ENCODE results near the gene JAML.

The JAML gene

DNA sequence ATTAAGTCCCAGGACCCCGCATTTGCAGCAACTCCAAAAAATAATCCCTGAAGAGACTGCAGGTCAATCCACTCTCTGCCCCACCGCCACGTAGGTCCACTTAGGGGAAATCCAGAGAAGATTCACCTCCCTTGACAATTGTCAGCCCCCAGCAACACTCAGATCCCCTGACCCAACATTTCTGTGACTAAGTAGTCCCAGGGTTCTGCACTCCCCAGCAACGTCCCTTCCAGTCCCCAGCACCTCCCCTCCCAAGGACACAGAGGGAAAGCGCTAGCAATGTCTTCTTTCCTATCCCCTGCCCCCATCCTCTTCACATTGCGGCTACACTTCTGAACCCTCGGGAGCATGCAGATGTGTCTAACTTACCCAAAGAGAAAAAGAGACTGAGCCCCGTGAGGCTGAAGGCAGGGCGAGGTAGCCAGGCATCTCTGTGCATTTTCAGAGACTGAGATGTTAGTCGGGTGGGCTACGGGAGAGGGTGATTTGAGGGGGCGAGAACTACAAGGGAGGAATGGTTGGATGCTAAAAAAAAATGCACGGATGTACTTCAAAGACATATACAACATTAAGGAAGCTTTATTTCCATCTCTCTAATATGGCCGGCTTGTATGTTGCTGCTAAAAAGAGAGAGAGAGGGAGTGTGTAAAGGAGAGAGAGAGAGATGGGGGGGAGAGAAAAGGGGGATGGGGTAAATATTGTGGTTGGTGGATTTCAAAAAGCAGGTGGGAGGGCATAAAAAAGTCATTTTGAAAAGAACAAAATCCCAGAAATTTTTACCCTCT lies 48.6 kb downstream of the JAML start, which contains the start of gene SCN2B:
Gene SCN2B, minus strand, starts transcription at position 647 of the 785 bp plus-strand sequence. Its CDS starts 208 bp downstream, at position 439.
- H3K9me3 ChIP-seq = no peaks in the 10 kb centered on the region
- TF ChIP-seq, protein P1, sequence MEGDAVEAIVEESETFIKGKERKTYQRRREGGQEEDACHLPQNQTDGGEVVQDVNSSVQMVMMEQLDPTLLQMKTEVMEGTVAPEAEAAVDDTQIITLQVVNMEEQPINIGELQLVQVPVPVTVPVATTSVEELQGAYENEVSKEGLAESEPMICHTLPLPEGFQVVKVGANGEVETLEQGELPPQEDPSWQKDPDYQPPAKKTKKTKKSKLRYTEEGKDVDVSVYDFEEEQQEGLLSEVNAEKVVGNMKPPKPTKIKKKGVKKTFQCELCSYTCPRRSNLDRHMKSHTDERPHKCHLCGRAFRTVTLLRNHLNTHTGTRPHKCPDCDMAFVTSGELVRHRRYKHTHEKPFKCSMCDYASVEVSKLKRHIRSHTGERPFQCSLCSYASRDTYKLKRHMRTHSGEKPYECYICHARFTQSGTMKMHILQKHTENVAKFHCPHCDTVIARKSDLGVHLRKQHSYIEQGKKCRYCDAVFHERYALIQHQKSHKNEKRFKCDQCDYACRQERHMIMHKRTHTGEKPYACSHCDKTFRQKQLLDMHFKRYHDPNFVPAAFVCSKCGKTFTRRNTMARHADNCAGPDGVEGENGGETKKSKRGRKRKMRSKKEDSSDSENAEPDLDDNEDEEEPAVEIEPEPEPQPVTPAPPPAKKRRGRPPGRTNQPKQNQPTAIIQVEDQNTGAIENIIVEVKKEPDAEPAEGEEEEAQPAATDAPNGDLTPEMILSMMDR (IDR thresholded peaks at IDR 0.05) = no peak
- no peak within 1 kb of the TSS for H3K4me3 ChIP-seq (ENCODE audit: low read depth in 1 of 2, low read length in 1 of 2)
- H3K36me3 ChIP-seq = no peaks in the 10 kb centered on the region
- no peak within 1 kb of the TSS for H3K27ac ChIP-seq
- H3K4me1 ChIP-seq (ENCODE audit: control insufficient read depth in 1 of 2, insufficient read depth in 1 of 2, low read depth in 1 of 2, low read length in 1 of 2) = peaks cover 12 to 24% of the 10 kb centered on the region in 2 experiments
- H3K27me3 ChIP-seq = peaks cover 19% of the 10 kb centered on the region

DNA sequence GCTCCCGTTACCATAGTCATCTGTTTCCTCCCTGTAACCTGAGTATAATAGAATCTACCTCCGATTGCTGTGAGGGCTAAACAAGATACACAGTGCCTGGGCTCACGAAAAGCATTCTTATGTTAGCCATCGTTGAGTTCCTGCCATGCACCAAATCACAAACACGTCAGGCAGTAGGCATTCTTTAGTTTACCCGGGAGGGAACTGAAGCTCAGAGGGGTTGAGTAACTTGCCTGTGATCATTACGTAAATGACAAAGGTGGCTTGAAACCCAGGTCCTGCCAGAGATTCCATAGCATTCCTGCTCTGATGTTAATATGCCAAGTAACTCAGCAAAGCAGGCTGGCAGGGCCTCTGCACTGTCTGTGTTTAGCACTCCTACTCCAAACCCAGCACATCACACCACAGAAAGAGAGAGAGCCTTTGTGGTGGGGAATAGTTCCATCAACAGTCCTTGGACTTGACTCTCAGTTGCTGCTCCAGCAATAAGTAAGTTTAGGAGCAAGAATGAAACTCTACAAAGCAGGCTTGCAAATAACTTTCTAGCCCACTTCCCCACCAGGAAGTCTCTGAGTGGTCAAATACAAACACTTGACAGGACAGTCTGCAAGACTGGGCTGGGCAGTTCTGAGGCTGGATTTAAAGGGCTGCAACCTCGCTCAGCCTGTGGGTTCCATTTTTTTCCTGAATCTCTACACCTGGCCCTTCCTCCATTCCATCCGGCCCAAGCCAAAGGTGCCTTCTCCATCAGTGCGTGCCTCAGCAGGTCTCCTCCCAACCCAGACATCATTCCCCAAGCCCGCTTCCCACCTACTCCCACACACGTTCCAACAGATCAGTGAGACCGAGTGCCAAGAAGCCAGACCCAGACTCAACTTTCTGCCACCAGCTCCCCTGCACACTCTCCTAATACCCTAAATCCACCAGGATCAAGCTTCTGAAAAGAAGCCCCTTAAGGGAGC lies 49.5 kb downstream of the JAML start:
- no peaks in the 10 kb centered on the region for H3K9me3 ChIP-seq
- TF ChIP-seq, protein P1 (IDR thresholded peaks at IDR 0.05) = no peak
- peak overlapping the region; percentile 17 for H3K27ac ChIP-seq
- no peak overlapping the region for H3K4me3 ChIP-seq (ENCODE audit: low read depth in 1 of 2, low read length in 1 of 2)
- peaks cover 12 to 24% of the 10 kb centered on the region in 2 experiments for H3K4me1 ChIP-seq (ENCODE audit: control insufficient read depth in 1 of 2, insufficient read depth in 1 of 2, low read depth in 1 of 2, low read length in 1 of 2)
- H3K36me3 ChIP-seq = no peaks in the 10 kb centered on the region
- H3K27me3 ChIP-seq = peaks cover 23% of the 10 kb centered on the region

DNA sequence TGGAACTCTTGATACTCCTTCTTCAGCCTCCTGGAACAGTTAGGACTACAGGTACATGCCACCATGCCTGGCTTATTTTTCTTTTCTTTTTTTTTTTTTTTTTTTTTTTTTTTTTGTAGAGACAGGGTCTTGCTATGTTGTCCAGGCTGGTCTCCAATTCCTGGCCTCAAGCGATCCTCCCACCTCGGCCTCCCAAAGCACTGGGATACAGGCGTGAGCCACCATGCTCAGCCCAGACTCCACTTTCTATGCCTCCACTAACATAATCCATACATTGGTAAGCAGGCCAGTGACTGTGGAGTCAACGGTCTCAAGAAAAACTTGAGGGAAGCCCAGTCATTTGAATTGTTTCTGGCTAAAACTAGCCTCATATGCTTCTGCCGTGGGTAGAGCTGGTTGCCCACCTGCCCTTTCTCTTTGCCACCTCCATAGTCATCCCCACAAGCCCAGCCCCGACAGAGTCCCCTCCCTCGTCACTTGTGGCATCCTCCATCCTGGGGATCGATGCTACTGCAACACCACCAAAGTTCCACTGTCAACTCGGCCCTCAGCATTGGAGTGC lies 50.7 kb downstream of the JAML start:
- no peak overlapping the region for H3K4me3 ChIP-seq (ENCODE audit: low read depth in 1 of 2, low read length in 1 of 2)
- peaks cover 12 to 24% of the 10 kb centered on the region in 2 experiments for H3K4me1 ChIP-seq (ENCODE audit: control insufficient read depth in 1 of 2, insufficient read depth in 1 of 2, low read depth in 1 of 2, low read length in 1 of 2)
- H3K27me3 ChIP-seq = peaks cover 23% of the 10 kb centered on the region
- no peak overlapping the region for H3K27ac ChIP-seq
- H3K9me3 ChIP-seq = no peaks in the 10 kb centered on the region
- TF ChIP-seq, protein P1 (IDR thresholded peaks at IDR 0.05) = no peak
- H3K36me3 ChIP-seq = no peaks in the 10 kb centered on the region

DNA sequence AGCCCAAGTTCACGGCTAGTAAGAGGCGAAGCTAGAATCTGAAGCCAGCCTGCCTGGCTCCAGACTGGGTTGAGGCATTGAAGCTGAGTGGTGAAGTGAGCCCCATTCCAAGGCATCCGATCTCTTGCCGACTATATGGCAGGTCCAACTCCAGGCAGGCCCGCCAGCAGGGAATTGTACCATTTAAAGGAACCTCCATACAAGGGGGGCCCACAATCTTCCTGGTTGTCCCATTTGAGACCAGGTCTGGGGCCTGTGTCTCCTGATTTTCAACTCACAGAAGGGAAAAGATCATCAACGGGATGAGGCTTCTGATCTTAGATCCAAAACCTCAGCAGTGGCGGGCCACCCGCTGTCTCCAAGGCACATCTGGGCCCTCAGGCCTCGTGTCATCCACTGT lies 52.5 kb downstream of the JAML start:
- Histone ChIP-seq H3K9me3 (no peaks in the 10 kb centered on the region), H3K4me1 (ENCODE audit: control insufficient read depth in 1 of 2, insufficient read depth in 1 of 2, low read depth in 1 of 2, low read length in 1 of 2) (peaks cover 12 to 24% of the 10 kb centered on the region in 2 experiments), H3K27ac (no peak overlapping the region), H3K27me3 (peaks cover 35% of the 10 kb centered on the region), H3K36me3 (no peaks in the 10 kb centered on the region), H3K4me3 (ENCODE audit: low read depth in 1 of 2, low read length in 1 of 2) (no peak overlapping the region)
- TF ChIP-seq, protein P1 (IDR thresholded peaks at IDR 0.05) = no peak

DNA sequence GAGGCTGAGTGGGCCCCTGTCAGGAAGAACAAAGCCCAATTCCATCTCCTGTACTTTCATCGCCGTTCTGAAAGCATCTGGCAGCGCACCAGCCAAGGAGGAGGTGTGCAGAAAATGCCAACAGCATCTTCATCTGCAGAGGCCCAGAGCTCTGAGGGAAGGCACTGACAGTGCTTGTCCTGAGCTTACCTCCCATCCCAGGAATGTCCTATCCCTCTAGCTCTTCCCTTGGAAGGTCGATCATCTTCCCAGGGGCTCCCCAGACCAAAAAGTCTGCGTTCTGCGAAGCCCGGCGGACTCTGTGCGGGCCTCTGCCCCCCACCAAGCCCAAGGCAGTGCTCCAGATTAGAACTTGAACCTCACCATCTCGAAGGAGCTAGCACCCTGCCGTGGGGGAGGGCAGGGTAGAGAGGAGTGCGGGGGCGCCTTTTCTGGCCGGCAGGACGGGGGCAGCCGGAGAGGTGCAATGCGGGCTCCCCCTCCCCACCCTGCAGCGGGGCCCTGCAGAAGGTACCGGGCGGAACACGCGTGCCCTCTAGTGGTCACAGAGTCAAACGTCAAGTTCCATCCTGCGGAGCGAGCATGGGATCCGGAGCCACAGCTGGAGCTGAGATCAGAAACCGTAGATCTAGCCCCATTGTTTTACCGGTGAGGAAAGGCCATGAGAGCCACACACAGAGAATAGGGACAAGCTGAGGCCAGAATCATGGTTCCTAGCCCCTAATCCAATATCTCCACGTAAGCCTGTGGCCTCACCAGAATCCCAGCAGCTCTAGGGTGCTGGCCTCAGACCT lies 53.3 kb downstream of the JAML start:
- Histone ChIP-seq H3K4me1 (ENCODE audit: control insufficient read depth in 1 of 2, insufficient read depth in 1 of 2, low read depth in 1 of 2, low read length in 1 of 2) (peaks cover 12 to 24% of the 10 kb centered on the region in 2 experiments), H3K27me3 (peaks cover 36% of the 10 kb centered on the region), H3K9me3 (no peaks in the 10 kb centered on the region), H3K4me3 (ENCODE audit: low read depth in 1 of 2, low read length in 1 of 2) (peak overlapping the region in 1 of 2 experiments; percentile 21), H3K36me3 (no peaks in the 10 kb centered on the region), H3K27ac (no peak overlapping the region)
- TF ChIP-seq, protein P1 (IDR thresholded peaks at IDR 0.05) = peak; percentile 81
